HEK293 (cell line): ENCODE results near the gene PCDHGB3.

Experiments
- CTCF ChIA-PET: fragments of 350-600 bp; formaldehyde crosslinking; extraction: SDS; loops from one replicate; lab custom pipeline; 2021; ENCODE audit warnings: antibody characterized with exemption; lab: Yijun Ruan, JAX
- POLR2A ChIA-PET: fragments of 300-600 bp; formaldehyde crosslinking; extraction: SDS; loops from one replicate; lab custom pipeline; 2020; ENCODE audit warnings: antibody characterized with exemption, inconsistent platforms; lab: Yijun Ruan, JAX
- H3K27ac ChIP-seq: fragments of 200-500 bp; sonication (Bioruptor generic); 2 replicates; pipeline ENCODE4 v1.5.1; 2014; ENCODE audit warnings: low read depth, low read length, control low read depth, inconsistent platforms; ENCODE audit errors: extremely low read depth
- H3K36me3 ChIP-seq, 2 experiments: fragments of 200-500 bp in 1 of 2; sonication (Bioruptor generic) in 1 of 2; 1 replicate in 1 of 2; 2 replicates in 1 of 2; pipeline ENCODE4 v1.5.1; 2014 to 2017; ENCODE audit warnings: inconsistent platforms in 2 of 2, low read length in 2 of 2; ENCODE audit not compliant: control insufficient read depth in 2 of 2, insufficient read depth in 1 of 2
- H3K4me1 ChIP-seq: fragments of 200-500 bp; sonication (Bioruptor generic); 2 replicates; pipeline ENCODE4 v1.5.1; 2014; ENCODE audit warnings: mild to moderate bottlenecking, low read length, inconsistent platforms; ENCODE audit not compliant: control insufficient read depth, insufficient read depth
- H3K4me3 ChIP-seq: 2 replicates; pipeline ENCODE4 v1.5.1; 2011; ENCODE audit warnings: low read depth, mild to moderate bottlenecking, control low read depth, low read length, moderate library complexity
- H3K9me3 ChIP-seq: fragments of 200-500 bp; sonication (Bioruptor generic); 2 replicates; pipeline ENCODE4 v1.5.1; 2014; ENCODE audit warnings: low read depth, low read length, inconsistent platforms; ENCODE audit not compliant: control insufficient read depth, insufficient read depth
- BCL11A ChIP-seq: fragments of 450-650 bp; formaldehyde crosslinking; IDR thresholded peaks from 2 replicates; pipeline ENCODE4 v1.5.1; 2016; ENCODE audit warnings: low read depth, missing biosample characterization, missing genetic modification characterization
- BCL6B ChIP-seq: fragments of 450-650 bp; formaldehyde crosslinking; IDR thresholded peaks from 2 replicates; pipeline ENCODE4 v1.5.1; 2017; ENCODE audit warnings: missing biosample characterization, missing genetic modification characterization
- GLI4 ChIP-seq: fragments of 450-650 bp; formaldehyde crosslinking; IDR thresholded peaks from 2 replicates; pipeline ENCODE4 v1.5.1; 2016; ENCODE audit warnings: missing biosample characterization, missing genetic modification characterization
- IKZF3 ChIP-seq: fragments of 450-650 bp; IDR thresholded peaks from 2 replicates; pipeline ENCODE4 v1.5.0; 2018; ENCODE audit warnings: missing biosample characterization, mild to moderate bottlenecking, missing genetic modification characterization, moderate library complexity
- KLF8 ChIP-seq: fragments of 450-650 bp; formaldehyde crosslinking; IDR thresholded peaks from 2 replicates; pipeline ENCODE4 v1.5.1; 2016; ENCODE audit warnings: missing biosample characterization, missing genetic modification characterization
- PATZ1 ChIP-seq: fragments of 450-650 bp; formaldehyde crosslinking; IDR thresholded peaks from 2 replicates; pipeline ENCODE4 v1.5.1; 2016; ENCODE audit warnings: missing biosample characterization, missing genetic modification characterization
- PRDM10 ChIP-seq: fragments of 450-650 bp; formaldehyde crosslinking; IDR thresholded peaks from 2 replicates; pipeline ENCODE4 v1.5.1; 2016; ENCODE audit warnings: missing biosample characterization, missing genetic modification characterization
- RBAK ChIP-seq: fragments of 450-650 bp; formaldehyde crosslinking; IDR thresholded peaks from 2 replicates; pipeline ENCODE4 v1.5.1; 2016; ENCODE audit warnings: missing biosample characterization, missing genetic modification characterization
- SCRT2 ChIP-seq: fragments of 450-650 bp; formaldehyde crosslinking; IDR thresholded peaks from 2 replicates; pipeline ENCODE4 v1.5.1; 2016; ENCODE audit warnings: missing biosample characterization, missing genetic modification characterization
- ZNF112 ChIP-seq: fragments of 450-650 bp; formaldehyde crosslinking; IDR thresholded peaks from 2 replicates; pipeline ENCODE4 v1.5.0; 2017; ENCODE audit warnings: missing biosample characterization, missing genetic modification characterization
- ZNF133 ChIP-seq: fragments of 450-650 bp; formaldehyde crosslinking; IDR thresholded peaks from 2 replicates; pipeline ENCODE4 v1.5.1; 2016; ENCODE audit warnings: missing biosample characterization, missing genetic modification characterization
- ZNF155 ChIP-seq: fragments of 450-650 bp; formaldehyde crosslinking; IDR thresholded peaks from 2 replicates; pipeline ENCODE4 v1.5.1; 2016; ENCODE audit warnings: missing biosample characterization, missing genetic modification characterization
- ZNF501 ChIP-seq: fragments of 450-650 bp; formaldehyde crosslinking; IDR thresholded peaks from 2 replicates; pipeline ENCODE4 v1.5.1; 2016; ENCODE audit warnings: missing biosample characterization, missing genetic modification characterization
- ZNF510 ChIP-seq: fragments of 450-650 bp; formaldehyde crosslinking; IDR thresholded peaks from 2 replicates; pipeline ENCODE4 v1.5.1; 2018; ENCODE audit warnings: mild to moderate bottlenecking, missing genetic modification characterization, missing biosample characterization; ENCODE audit not compliant: insufficient replicate concordance
- ZNF548 ChIP-seq: fragments of 450-650 bp; formaldehyde crosslinking; IDR thresholded peaks from 2 replicates; pipeline ENCODE4 v1.5.1; 2016; ENCODE audit warnings: missing biosample characterization, missing genetic modification characterization
- ZNF837 ChIP-seq: fragments of 450-650 bp; formaldehyde crosslinking; IDR thresholded peaks from 2 replicates; pipeline ENCODE4 v1.5.1; 2016; ENCODE audit warnings: missing biosample characterization, missing genetic modification characterization
- ZNF843 ChIP-seq: fragments of 450-650 bp; formaldehyde crosslinking; IDR thresholded peaks from 2 replicates; pipeline ENCODE4 v1.5.1; 2016; ENCODE audit warnings: missing biosample characterization, missing genetic modification characterization
- ZSCAN23 ChIP-seq: fragments of 450-650 bp; formaldehyde crosslinking; IDR thresholded peaks from 2 replicates; pipeline ENCODE4 v1.5.1; 2016; ENCODE audit warnings: missing biosample characterization, missing genetic modification characterization
- TF ChIP-seq, protein P1 (sequence below): fragments of 450-650 bp; formaldehyde crosslinking; IDR thresholded peaks from 2 replicates; pipeline ENCODE4 v1.5.1; 2017; ENCODE audit warnings: missing biosample characterization, missing genetic modification characterization
- TF ChIP-seq, protein P2 (sequence below): fragments of 450-650 bp; formaldehyde crosslinking; IDR thresholded peaks from 2 replicates; pipeline ENCODE4 v1.5.1; 2016; ENCODE audit warnings: missing biosample characterization, missing genetic modification characterization

The PCDHGB3 gene

DNA sequence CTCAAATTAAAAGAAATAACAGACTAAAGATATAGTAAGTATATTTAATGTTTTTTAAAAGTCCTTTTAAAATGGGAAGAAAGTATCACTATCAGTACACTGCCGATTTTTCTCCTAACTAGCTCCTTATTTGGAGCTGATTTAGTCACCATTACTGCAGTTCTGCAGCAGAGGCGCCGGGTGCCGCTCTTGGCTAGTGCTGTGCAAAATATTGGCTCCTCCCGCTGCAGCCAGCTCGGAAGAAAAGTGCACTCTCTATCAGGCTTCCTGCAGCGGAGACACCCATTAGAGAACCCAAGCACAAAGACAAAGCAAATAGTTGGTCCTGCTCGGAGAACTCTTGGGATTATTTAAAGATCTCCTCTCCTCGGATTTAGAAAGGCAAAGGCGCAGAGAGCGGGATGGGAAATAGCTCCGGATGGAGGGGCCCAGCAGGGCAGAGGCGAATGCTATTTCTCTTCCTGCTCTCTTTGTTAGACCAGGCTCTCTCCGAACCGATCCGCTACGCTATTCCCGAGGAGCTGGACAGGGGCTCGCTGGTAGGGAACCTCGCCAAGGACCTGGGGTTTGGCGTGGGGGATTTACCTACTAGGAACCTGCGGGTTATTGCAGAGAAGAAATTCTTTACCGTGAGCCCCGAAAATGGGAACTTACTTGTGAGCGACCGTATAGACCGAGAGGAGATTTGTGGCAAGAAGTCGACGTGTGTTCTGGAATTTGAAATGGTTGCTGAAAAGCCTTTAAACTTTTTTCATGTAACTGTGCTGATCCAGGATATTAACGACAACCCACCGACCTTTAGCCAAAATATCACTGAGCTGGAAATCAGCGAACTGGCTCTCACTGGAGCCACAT is at the start of gene PCDHGB3:
Gene PCDHGB3 (plus strand): TSS at position 249 of the 855 bp plus-strand sequence. CDS start 153 bp downstream, at position 402.
- no peaks in the 10 kb centered on the region for H3K36me3 ChIP-seq
- ChIA-PET POLR2A (no interaction called here), CTCF (interaction anchor here (0.6 to 3.3 kb wide), 28 partner anchors 10 to 222 kb away, joined by 3 to 22 read pairs (median 4); partner anchors contain the start of genes PCDHB10, PCDHGA1, PCDHGA11 and PCDHGA12)
- no peaks in the 10 kb centered on the region; the same call in 1 of the 2 replicates for H3K9me3 ChIP-seq
- no peaks in the 10 kb centered on the region for H3K4me1 ChIP-seq
- no peak for TF ChIP-seq KLF8 (tag by site-specific recombination)
- TF ChIP-seq PRDM10: no peak
- no peak for TF ChIP-seq ZNF837 (tag by site-specific recombination)
- TF ChIP-seq BCL11A (tag by site-specific recombination): no peak
- no peak for TF ChIP-seq ZNF112 (tag by site-specific recombination)
- TF ChIP-seq BCL6B (tag by site-specific recombination): no peak
- no peak for TF ChIP-seq ZNF155 (tag by site-specific recombination)
- no peak for TF ChIP-seq ZNF843 (tag by site-specific recombination)
- TF ChIP-seq ZNF548 (tag by site-specific recombination): no peak
- no peak for TF ChIP-seq ZSCAN23 (tag by site-specific recombination)
- TF ChIP-seq, protein P1, sequence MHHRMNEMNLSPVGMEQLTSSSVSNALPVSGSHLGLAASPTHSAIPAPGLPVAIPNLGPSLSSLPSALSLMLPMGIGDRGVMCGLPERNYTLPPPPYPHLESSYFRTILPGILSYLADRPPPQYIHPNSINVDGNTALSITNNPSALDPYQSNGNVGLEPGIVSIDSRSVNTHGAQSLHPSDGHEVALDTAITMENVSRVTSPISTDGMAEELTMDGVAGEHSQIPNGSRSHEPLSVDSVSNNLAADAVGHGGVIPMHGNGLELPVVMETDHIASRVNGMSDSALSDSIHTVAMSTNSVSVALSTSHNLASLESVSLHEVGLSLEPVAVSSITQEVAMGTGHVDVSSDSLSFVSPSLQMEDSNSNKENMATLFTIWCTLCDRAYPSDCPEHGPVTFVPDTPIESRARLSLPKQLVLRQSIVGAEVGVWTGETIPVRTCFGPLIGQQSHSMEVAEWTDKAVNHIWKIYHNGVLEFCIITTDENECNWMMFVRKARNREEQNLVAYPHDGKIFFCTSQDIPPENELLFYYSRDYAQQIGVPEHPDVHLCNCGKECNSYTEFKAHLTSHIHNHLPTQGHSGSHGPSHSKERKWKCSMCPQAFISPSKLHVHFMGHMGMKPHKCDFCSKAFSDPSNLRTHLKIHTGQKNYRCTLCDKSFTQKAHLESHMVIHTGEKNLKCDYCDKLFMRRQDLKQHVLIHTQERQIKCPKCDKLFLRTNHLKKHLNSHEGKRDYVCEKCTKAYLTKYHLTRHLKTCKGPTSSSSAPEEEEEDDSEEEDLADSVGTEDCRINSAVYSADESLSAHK (tag by site-specific recombination): no peak
- no peak for TF ChIP-seq GLI4
- TF ChIP-seq ZNF501 (tag by site-specific recombination): no peak
- TF ChIP-seq IKZF3 (tag by site-specific recombination): no peak
- TF ChIP-seq ZNF133 (tag by site-specific recombination): no peak
- TF ChIP-seq, protein P2, sequence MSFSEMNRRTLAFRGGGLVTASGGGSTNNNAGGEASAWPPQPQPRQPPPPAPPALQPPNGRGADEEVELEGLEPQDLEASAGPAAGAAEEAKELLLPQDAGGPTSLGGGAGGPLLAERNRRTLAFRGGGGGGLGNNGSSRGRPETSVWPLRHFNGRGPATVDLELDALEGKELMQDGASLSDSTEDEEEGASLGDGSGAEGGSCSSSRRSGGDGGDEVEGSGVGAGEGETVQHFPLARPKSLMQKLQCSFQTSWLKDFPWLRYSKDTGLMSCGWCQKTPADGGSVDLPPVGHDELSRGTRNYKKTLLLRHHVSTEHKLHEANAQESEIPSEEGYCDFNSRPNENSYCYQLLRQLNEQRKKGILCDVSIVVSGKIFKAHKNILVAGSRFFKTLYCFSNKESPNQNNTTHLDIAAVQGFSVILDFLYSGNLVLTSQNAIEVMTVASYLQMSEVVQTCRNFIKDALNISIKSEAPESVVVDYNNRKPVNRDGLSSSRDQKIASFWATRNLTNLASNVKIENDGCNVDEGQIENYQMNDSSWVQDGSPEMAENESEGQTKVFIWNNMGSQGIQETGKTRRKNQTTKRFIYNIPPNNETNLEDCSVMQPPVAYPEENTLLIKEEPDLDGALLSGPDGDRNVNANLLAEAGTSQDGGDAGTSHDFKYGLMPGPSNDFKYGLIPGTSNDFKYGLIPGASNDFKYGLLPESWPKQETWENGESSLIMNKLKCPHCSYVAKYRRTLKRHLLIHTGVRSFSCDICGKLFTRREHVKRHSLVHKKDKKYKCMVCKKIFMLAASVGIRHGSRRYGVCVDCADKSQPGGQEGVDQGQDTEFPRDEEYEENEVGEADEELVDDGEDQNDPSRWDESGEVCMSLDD (tag by site-specific recombination): no peak
- no peak for TF ChIP-seq PATZ1 (tag by site-specific recombination)
- no peak for TF ChIP-seq RBAK (tag by site-specific recombination)
- no peak for TF ChIP-seq SCRT2 (tag by site-specific recombination)
- no peak for TF ChIP-seq ZNF510 (tag by site-specific recombination)
- no peak within 1 kb of the TSS for H3K27ac ChIP-seq
- no peak within 1 kb of the TSS for H3K4me3 ChIP-seq
